Testis (tissue), 2 donors: ENCODE measurements around the gene RENBP.

Source experiments
- POLR2A ChIP-seq: fragments of 450-650 bp; IDR thresholded peaks from one replicate; pipeline ENCODE4 v1.6.1; 2017; ENCODE audit warnings: antibody characterized with exemption, mild to moderate bottlenecking, moderate library complexity
- TF ChIP-seq, protein P1 (sequence below), 3 experiments: fragments of 450-650 bp in 2 of 3; fragments of 200-600 bp in 1 of 3; sonication (generic) in 1 of 3; IDR thresholded peaks; one replicate each; pipeline ENCODE4 v1.5.1; 2016 to 2019; ENCODE audit warnings: antibody characterized with exemption in 3 of 3, mild to moderate bottlenecking in 2 of 3, moderate library complexity in 1 of 3

GRCh38 chrX:153972368-153973126 lies 28.1 kb upstream of the RENBP start, which contains the start of gene TMEM187:
- TF ChIP-seq, protein P1, sequence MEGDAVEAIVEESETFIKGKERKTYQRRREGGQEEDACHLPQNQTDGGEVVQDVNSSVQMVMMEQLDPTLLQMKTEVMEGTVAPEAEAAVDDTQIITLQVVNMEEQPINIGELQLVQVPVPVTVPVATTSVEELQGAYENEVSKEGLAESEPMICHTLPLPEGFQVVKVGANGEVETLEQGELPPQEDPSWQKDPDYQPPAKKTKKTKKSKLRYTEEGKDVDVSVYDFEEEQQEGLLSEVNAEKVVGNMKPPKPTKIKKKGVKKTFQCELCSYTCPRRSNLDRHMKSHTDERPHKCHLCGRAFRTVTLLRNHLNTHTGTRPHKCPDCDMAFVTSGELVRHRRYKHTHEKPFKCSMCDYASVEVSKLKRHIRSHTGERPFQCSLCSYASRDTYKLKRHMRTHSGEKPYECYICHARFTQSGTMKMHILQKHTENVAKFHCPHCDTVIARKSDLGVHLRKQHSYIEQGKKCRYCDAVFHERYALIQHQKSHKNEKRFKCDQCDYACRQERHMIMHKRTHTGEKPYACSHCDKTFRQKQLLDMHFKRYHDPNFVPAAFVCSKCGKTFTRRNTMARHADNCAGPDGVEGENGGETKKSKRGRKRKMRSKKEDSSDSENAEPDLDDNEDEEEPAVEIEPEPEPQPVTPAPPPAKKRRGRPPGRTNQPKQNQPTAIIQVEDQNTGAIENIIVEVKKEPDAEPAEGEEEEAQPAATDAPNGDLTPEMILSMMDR (IDR thresholded peaks at IDR 0.05), result no peak
- TF ChIP-seq POLR2A, result no peak
